K562 (cell line): ENCODE results near the gene RFT1. TPM values are rescaled to one million over a fixed set of nuclear protein-coding genes. Genes with fewer than 3 reads are reported as not detected.

Experiments
- CREM ChIP-seq: IDR thresholded peaks from 2 replicates; pipeline ENCODE4 v1.6.1; 2014; ENCODE audit warnings: antibody characterized with exemption, low read depth
- CSDE1 ChIP-seq, 2 experiments: fragments of 450-650 bp; IDR thresholded peaks; 2 replicates each; pipeline ENCODE4 v1.6.1; 2016; ENCODE audit warnings: mild to moderate bottlenecking in 1 of 2
- CXXC5 ChIP-seq: fragments of 250-450 bp; sonication (Bioruptor Pico); IDR thresholded peaks from 2 replicates; pipeline ENCODE4 v1.8.0; 2022; ENCODE audit warnings: inconsistent platforms, mild to moderate bottlenecking, moderate library complexity
- FOXP4 ChIP-seq: sonication (generic); formaldehyde crosslinking; IDR thresholded peaks from 2 replicates; pipeline ENCODE4 v1.8.0; 2022; ENCODE audit warnings: mild to moderate bottlenecking, missing genetic modification reagents, borderline replicate concordance
- GABPA ChIP-seq: fragments of 200-800 bp; sonication (Bioruptor generic); conservative IDR thresholded peaks from 2 replicates; pipeline ENCODE4 v1.6.1; 2016; ENCODE audit warnings: low read depth, missing genetic modification characterization, missing compliant biosample characterization
- HMBOX1 ChIP-seq: sonication (generic); IDR thresholded peaks from 2 replicates; pipeline ENCODE4 v1.6.1; 2016
- JUND ChIP-seq, 2 experiments: IDR thresholded peaks; 2 replicates in 1 of 2; 3 replicates in 1 of 2; pipeline ENCODE4 v1.6.1; 2011; ENCODE audit warnings: borderline replicate concordance in 2 of 2, low read depth in 2 of 2, low read length in 2 of 2, improper control_type of control experiment in 1 of 2, missing biosample characterization in 1 of 2, missing genetic modification characterization in 1 of 2, missing genetic modification reagents in 1 of 2
- MCM5 ChIP-seq: fragments of 450-650 bp; IDR thresholded peaks from 2 replicates; pipeline ENCODE4 v1.6.1; 2016; ENCODE audit warnings: low read depth
- MNT ChIP-seq, 2 experiments: fragments of 450-650 bp; conservative IDR thresholded peaks; 2 replicates each; pipeline ENCODE4 v1.6.1; 2017; ENCODE audit warnings: mild to moderate bottlenecking in 2 of 2, moderate library complexity in 2 of 2
- MXI1 ChIP-seq: IDR thresholded peaks from 2 replicates; pipeline ENCODE4 v1.6.1; 2011; ENCODE audit warnings: low read depth, mild to moderate bottlenecking, improper control_type of control experiment, low read length
- PBX2 ChIP-seq, 2 experiments: IDR thresholded peaks in 1 of 2; conservative IDR thresholded peaks in 1 of 2; 2 replicates each; pipeline ENCODE4 v1.6.1; 2016; ENCODE audit warnings: low read depth in 2 of 2, mild to moderate bottlenecking in 1 of 2, missing compliant biosample characterization in 1 of 2, missing genetic modification characterization in 1 of 2, moderate library complexity in 1 of 2
- PKNOX1 ChIP-seq: fragments of 450-650 bp; IDR thresholded peaks from 2 replicates; pipeline ENCODE4 v1.6.1; 2016
- PTRF ChIP-seq: fragments of 450-650 bp; IDR thresholded peaks from 2 replicates; pipeline ENCODE4 v1.6.1; 2016; ENCODE audit warnings: mild to moderate bottlenecking, missing genetic modification characterization, missing compliant biosample characterization
- SNIP1 ChIP-seq: fragments of 450-650 bp; IDR thresholded peaks from 2 replicates; pipeline ENCODE4 v1.7.1; 2017; ENCODE audit warnings: low read depth, mild to moderate bottlenecking
- SREBF2 ChIP-seq: sonication (generic); formaldehyde crosslinking; IDR thresholded peaks from 2 replicates; pipeline ENCODE4 v1.4.0; 2020; ENCODE audit warnings: mild to moderate bottlenecking, missing genetic modification reagents
- TAF7 ChIP-seq: fragments of 450-650 bp; IDR thresholded peaks from 2 replicates; pipeline ENCODE4 v1.6.1; 2016; ENCODE audit warnings: missing genetic modification characterization, missing compliant biosample characterization
- TCF15 ChIP-seq: fragments of 250-450 bp; sonication (Bioruptor Pico); IDR thresholded peaks from 2 replicates; pipeline ENCODE4 v1.8.0; 2022; ENCODE audit warnings: moderate library complexity, mild to moderate bottlenecking, inconsistent platforms
- TFAM ChIP-seq: fragments of 250-450 bp; sonication (Bioruptor Pico); conservative IDR thresholded peaks from 2 replicates; pipeline ENCODE4 v1.5.0; 2021; ENCODE audit warnings: mild to moderate bottlenecking, moderate library complexity
- polyA plus RNA-seq, 8 experiments: library from polyadenylated mRNA; depleted of rRNA in 4 of 8; stranded (reverse) in 5 of 8; unstranded in 3 of 8; fragments of >200 nt; fragmentation: Nextera tagmentation in 2 of 8; fragmentation: Illumina TruSeq in 1 of 8; extraction: Ambion mirVana in 2 of 8; extraction: Trizol in 1 of 8; gene quantifications; 2 replicates each; pipeline versions ENCODE4 v1.2.1 to v1.2.3, GENCODE V29; 2011 to 2014; ENCODE audit warnings: inconsistent platforms in 1 of 8, missing spikeins in 1 of 8
- total RNA-seq, 7 experiments: library from RNA; depleted of rRNA in 6 of 7; stranded (reverse); fragments of >200 nt in 6 of 7; fragmentation: Illumina TruSeq in 2 of 7; extraction: Trizol in 2 of 7; gene quantifications; 2 replicates each; pipeline versions ENCODE4 v1.2.1 to v1.2.3, GENCODE V29; 2011 to 2021; ENCODE audit warnings: low replicate concordance in 1 of 7

The RFT1 gene
- total and polyA plus RNA-seq, 9 of the 15 experiments (the other 6 are each of a cell fraction or from before 2014, with no cell fraction given) = 4.4 to 23.8 (median 8.9) TPM

- TF ChIP-seq PTRF (tag) = no peak
- no peak for TF ChIP-seq TCF15
- TF ChIP-seq FOXP4 (CRISPR knock-in tag) = no peak
- no peak for TF ChIP-seq MXI1
- TF ChIP-seq MCM5 = no peak
- TF ChIP-seq CSDE1 (IDR thresholded peaks at IDR 0.05) = no peak
- TF ChIP-seq CXXC5 = peak; percentile 60; the same call in 1 of the 2 replicates
- TF ChIP-seq GABPA (tag) = no peak
- TF ChIP-seq HMBOX1 = peak; percentile 73
- TF ChIP-seq JUND (IDR thresholded peaks at IDR 0.05; ENCODE audit: borderline replicate concordance, low read depth, low read length) = 0 out of 2 replicates have a peak, but pooled peaks have one; percentile 12
- TF ChIP-seq JUND (tag; IDR thresholded peaks at IDR 0.05; ENCODE audit: borderline replicate concordance, low read depth, low read length) = no peak
- no peak for TF ChIP-seq PBX2 (CRISPR knock-in tag; IDR thresholded peaks at IDR 0.05; ENCODE audit: low read depth)
- peak; percentile 80 for TF ChIP-seq PBX2 (tag; conservative IDR thresholded peaks at IDR 0.05; ENCODE audit: low read depth)
- no peak for TF ChIP-seq SNIP1
- no peak for TF ChIP-seq TAF7
- peak; percentile 62 for TF ChIP-seq PKNOX1
- TF ChIP-seq SREBF2 (CRISPR knock-in tag) = no peak
- 0 out of 4 replicates have a peak, but pooled peaks of 1 of the 2 experiments have one; percentile 28 for TF ChIP-seq MNT (conservative IDR thresholded peaks at IDR 0.05)
- no peak for TF ChIP-seq TFAM (CRISPR knock-in tag)
- 0 out of 2 replicates have a peak, but pooled peaks have one; percentile 21 for TF ChIP-seq CREM
These were observed 45.8 kb downstream of the RFT1 start (continued) for GRCh38 chr3:53084310-53085001.
